SK-N-SH (cell line): Measurements from ENCODE around the gene ZNF516. TPM values are rescaled to one million over a fixed set of nuclear protein-coding genes. Genes with fewer than 3 reads are reported as not detected.

Experiments
- CTCF ChIA-PET: fragments of 300-600, 350-600 bp; formaldehyde crosslinking; extraction: SDS; loops from one replicate; lab custom pipeline; 2021; lab: Yijun Ruan, JAX
- POLR2A ChIA-PET: fragments of 350-600 bp; sonication (Branson Sonifier 250); formaldehyde crosslinking; extraction: SDS; loops from one replicate; lab custom pipeline; 2020; ENCODE audit warnings: antibody characterized with exemption, inconsistent platforms; lab: Yijun Ruan, JAX
- DNase-seq: peaks from one replicate; pipeline ENCODE4 v3.0.0; 2012
- H2AFZ ChIP-seq: fragments of 200-600 bp; sonication (generic); 2 replicates; pipeline ENCODE4 v1.8.1; 2016; ENCODE audit warnings: antibody characterized with exemption, mild to moderate bottlenecking, low read depth
- H3F3A ChIP-seq: fragments of 200-600 bp; sonication (generic); replicated peaks from 2 replicates; pipeline ENCODE3; 2016; ENCODE audit warnings: antibody characterized with exemption, mild to moderate bottlenecking; ENCODE audit not compliant: insufficient read depth
- H3K27ac ChIP-seq, 2 experiments: fragments of 200-500 bp in 1 of 2; fragments of 200-600 bp in 1 of 2; sonication (Bioruptor generic) in 1 of 2; sonication (generic), shearing (Covaris generic) in 1 of 2; 2 replicates each; pipeline versions ENCODE4 v1.5.1 to v1.6.1; 2014 to 2016; ENCODE audit warnings: low read depth in 2 of 2, inconsistent platforms in 1 of 2, low read length in 1 of 2, mild to moderate bottlenecking in 1 of 2, mixed read lengths in 1 of 2
- H3K27me3 ChIP-seq: fragments of 200-600 bp; sonication (generic), shearing (Covaris generic); 2 replicates; pipeline ENCODE4 v1.6.1; 2016; ENCODE audit warnings: mixed run types; ENCODE audit not compliant: insufficient read depth
- H3K36me3 ChIP-seq, 2 experiments: fragments of 200-500 bp in 1 of 2; fragments of 200-600 bp in 1 of 2; sonication (Bioruptor generic) in 1 of 2; sonication (generic) in 1 of 2; replicated peaks in 1 of 2; 2 replicates each; pipeline versions ENCODE3 to v1.5.1; 2014 to 2016; ENCODE audit warnings: low read length in 1 of 2, mild to moderate bottlenecking in 1 of 2; ENCODE audit not compliant: insufficient read depth in 2 of 2, control insufficient read depth in 1 of 2
- H3K4me1 ChIP-seq, 2 experiments: fragments of 200-500 bp in 1 of 2; fragments of 200-600 bp in 1 of 2; sonication (Bioruptor generic) in 1 of 2; sonication (generic), shearing (Covaris generic) in 1 of 2; 2 replicates each; pipeline versions ENCODE4 v1.5.1 to v1.6.1; 2014 to 2016; ENCODE audit warnings: low read depth in 1 of 2, low read length in 1 of 2, mixed run types in 1 of 2; ENCODE audit not compliant: insufficient read depth in 2 of 2, control insufficient read depth in 1 of 2
- H3K4me2 ChIP-seq: fragments of 200-600 bp; sonication (generic), shearing (Covaris generic); 2 replicates; pipeline ENCODE4 v1.6.1; 2017; ENCODE audit warnings: mixed run types
- H3K4me3 ChIP-seq, 2 experiments: fragments of 200-500 bp in 1 of 2; fragments of 200-600 bp in 1 of 2; sonication (Bioruptor generic) in 1 of 2; sonication (generic), shearing (Covaris generic) in 1 of 2; 2 replicates each; pipeline versions ENCODE4 v1.5.1 to v1.8.1; 2014 to 2016; ENCODE audit warnings: low read depth in 2 of 2, inconsistent platforms in 1 of 2, low read length in 1 of 2, mild to moderate bottlenecking in 1 of 2, mixed read lengths in 1 of 2, moderate library complexity in 1 of 2
- H3K79me2 ChIP-seq: fragments of 200-600 bp; sonication (generic); 2 replicates; pipeline ENCODE4 v1.8.1; 2017; ENCODE audit warnings: mild to moderate bottlenecking; ENCODE audit not compliant: insufficient read depth
- H3K9ac ChIP-seq: fragments of 200-600 bp; sonication (generic); 2 replicates; pipeline ENCODE4 v1.6.1; 2017; ENCODE audit warnings: mixed run types
- H3K9me2 ChIP-seq: fragments of 200-600 bp; sonication (generic); 2 replicates; pipeline ENCODE4 v1.6.1; 2017; ENCODE audit warnings: mixed run types
- H3K9me3 ChIP-seq: fragments of 200-600 bp; sonication (generic); 2 replicates; pipeline ENCODE4 v1.6.1; 2017; ENCODE audit warnings: mixed run types, mild to moderate bottlenecking, moderate library complexity
- H4K20me1 ChIP-seq: fragments of 200-600 bp; sonication (generic); 2 replicates; pipeline ENCODE4 v1.6.1; 2017; ENCODE audit warnings: mild to moderate bottlenecking, mixed run types; ENCODE audit not compliant: insufficient read depth
- CHD2 ChIP-seq: fragments of 150-350 bp; IDR thresholded peaks from 2 replicates; pipeline ENCODE4 v1.6.1; 2018; ENCODE audit warnings: low read length; ENCODE audit not compliant: partially characterized antibody
- FOSL2 ChIP-seq: IDR thresholded peaks from 2 replicates; pipeline ENCODE4 v1.4.0; 2012; ENCODE audit warnings: low read depth, mild to moderate bottlenecking, moderate library complexity, borderline replicate concordance
- FOXM1 ChIP-seq: IDR thresholded peaks from 2 replicates; pipeline ENCODE4 v1.4.0; 2012; ENCODE audit warnings: low read depth, mild to moderate bottlenecking
- MEF2A ChIP-seq: IDR thresholded peaks from 2 replicates; pipeline ENCODE4 v1.4.0; 2012; ENCODE audit warnings: low read depth, borderline replicate concordance
- MXI1 ChIP-seq: IDR thresholded peaks from 2 replicates; pipeline ENCODE4 v1.6.1; 2012; ENCODE audit warnings: mild to moderate bottlenecking, low read depth, low read length, improper control_type of control experiment
- NFIC ChIP-seq: IDR thresholded peaks from 2 replicates; pipeline ENCODE4 v1.4.0; 2012; ENCODE audit warnings: borderline replicate concordance
- NRF1 ChIP-seq: IDR thresholded peaks from 2 replicates; pipeline ENCODE4 v1.6.1; 2012; ENCODE audit warnings: low read depth, mild to moderate bottlenecking, low read length
- TEAD4 ChIP-seq: IDR thresholded peaks from 2 replicates; pipeline ENCODE4 v1.4.0; 2012; ENCODE audit warnings: mild to moderate bottlenecking, borderline replicate concordance; ENCODE audit not compliant: insufficient read depth
- USF2 ChIP-seq: fragments of 150-350 bp; IDR thresholded peaks from 2 replicates; pipeline ENCODE4 v1.6.1; 2017; ENCODE audit warnings: antibody characterized with exemption, low read length, low read depth, borderline replicate concordance
- WGBS: methylation state at CpG from one replicate; pipeline ENCODE4 v1.1.6; 2017; ENCODE audit warnings: low lambda C conversion rate; 5-methylcytosine and 5-hydroxymethylcytosine counted together
- polyA plus RNA-seq, 3 experiments: library from polyadenylated mRNA; depleted of rRNA; stranded (reverse); fragments of >200 nt; gene quantifications; 2 replicates each; pipeline ENCODE4 v1.2.3, GENCODE V29; 2012
- TF ChIP-seq, protein P1 (sequence below): IDR thresholded peaks from 2 replicates; pipeline ENCODE4 v1.6.1; 2012; ENCODE audit warnings: mild to moderate bottlenecking, low read depth, low read length, moderate library complexity
- TF ChIP-seq, protein P2 (sequence below): fragments of 150-350 bp; IDR thresholded peaks from 2 replicates; pipeline ENCODE4 v1.6.1; 2016; ENCODE audit warnings: mild to moderate bottlenecking, low read depth, low read length

Gene ZNF516
- polyA plus RNA-seq, 1 of the 3 experiments (the other 2 are of a cell fraction), result 4.4 TPM

- WGBS, result 69% methylated on average over 3 of the region's 3 CpGs
- CTCF ChIA-PET, result no interaction called here
- TF ChIP-seq CHD2, result no peak
- no peak for TF ChIP-seq MEF2A
- no peak for TF ChIP-seq TEAD4
- no peak for TF ChIP-seq USF2
- no peak for TF ChIP-seq NFIC
- TF ChIP-seq FOSL2, result no peak
- TF ChIP-seq, protein P1, sequence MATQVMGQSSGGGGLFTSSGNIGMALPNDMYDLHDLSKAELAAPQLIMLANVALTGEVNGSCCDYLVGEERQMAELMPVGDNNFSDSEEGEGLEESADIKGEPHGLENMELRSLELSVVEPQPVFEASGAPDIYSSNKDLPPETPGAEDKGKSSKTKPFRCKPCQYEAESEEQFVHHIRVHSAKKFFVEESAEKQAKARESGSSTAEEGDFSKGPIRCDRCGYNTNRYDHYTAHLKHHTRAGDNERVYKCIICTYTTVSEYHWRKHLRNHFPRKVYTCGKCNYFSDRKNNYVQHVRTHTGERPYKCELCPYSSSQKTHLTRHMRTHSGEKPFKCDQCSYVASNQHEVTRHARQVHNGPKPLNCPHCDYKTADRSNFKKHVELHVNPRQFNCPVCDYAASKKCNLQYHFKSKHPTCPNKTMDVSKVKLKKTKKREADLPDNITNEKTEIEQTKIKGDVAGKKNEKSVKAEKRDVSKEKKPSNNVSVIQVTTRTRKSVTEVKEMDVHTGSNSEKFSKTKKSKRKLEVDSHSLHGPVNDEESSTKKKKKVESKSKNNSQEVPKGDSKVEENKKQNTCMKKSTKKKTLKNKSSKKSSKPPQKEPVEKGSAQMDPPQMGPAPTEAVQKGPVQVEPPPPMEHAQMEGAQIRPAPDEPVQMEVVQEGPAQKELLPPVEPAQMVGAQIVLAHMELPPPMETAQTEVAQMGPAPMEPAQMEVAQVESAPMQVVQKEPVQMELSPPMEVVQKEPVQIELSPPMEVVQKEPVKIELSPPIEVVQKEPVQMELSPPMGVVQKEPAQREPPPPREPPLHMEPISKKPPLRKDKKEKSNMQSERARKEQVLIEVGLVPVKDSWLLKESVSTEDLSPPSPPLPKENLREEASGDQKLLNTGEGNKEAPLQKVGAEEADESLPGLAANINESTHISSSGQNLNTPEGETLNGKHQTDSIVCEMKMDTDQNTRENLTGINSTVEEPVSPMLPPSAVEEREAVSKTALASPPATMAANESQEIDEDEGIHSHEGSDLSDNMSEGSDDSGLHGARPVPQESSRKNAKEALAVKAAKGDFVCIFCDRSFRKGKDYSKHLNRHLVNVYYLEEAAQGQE, result no peak
- no peak for TF ChIP-seq FOXM1
- TF ChIP-seq, protein P2, sequence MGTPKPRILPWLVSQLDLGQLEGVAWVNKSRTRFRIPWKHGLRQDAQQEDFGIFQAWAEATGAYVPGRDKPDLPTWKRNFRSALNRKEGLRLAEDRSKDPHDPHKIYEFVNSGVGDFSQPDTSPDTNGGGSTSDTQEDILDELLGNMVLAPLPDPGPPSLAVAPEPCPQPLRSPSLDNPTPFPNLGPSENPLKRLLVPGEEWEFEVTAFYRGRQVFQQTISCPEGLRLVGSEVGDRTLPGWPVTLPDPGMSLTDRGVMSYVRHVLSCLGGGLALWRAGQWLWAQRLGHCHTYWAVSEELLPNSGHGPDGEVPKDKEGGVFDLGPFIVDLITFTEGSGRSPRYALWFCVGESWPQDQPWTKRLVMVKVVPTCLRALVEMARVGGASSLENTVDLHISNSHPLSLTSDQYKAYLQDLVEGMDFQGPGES, result no peak
- TF ChIP-seq NRF1, result no peak
- TF ChIP-seq MXI1, result no peak
Observed at GRCh38 chr18:76368271-76368670, 126.8 kb downstream of the ZNF516 start.

More at GRCh38 chr18:76368271-76368670, 126.8 kb downstream of the ZNF516 start:
- POLR2A ChIA-PET, result no interaction called here
- H3K36me3 ChIP-seq, result peaks cover 0 to 11% of the 10 kb centered on the region in 2 experiments
- no peaks in the 10 kb centered on the region for H4K20me1 ChIP-seq
- H3K9me3 ChIP-seq, result no peaks in the 10 kb centered on the region
- H3F3A ChIP-seq, result no peaks in the 10 kb centered on the region
- no peak overlapping the region for H2AFZ ChIP-seq
- no peaks in the 10 kb centered on the region for H3K27me3 ChIP-seq
- H3K4me3 ChIP-seq, result no peak overlapping the region
- no peaks in the 10 kb centered on the region for H3K9me2 ChIP-seq
- DNase-seq, result no peak
- no peaks in the 10 kb centered on the region for H3K79me2 ChIP-seq
- H3K27ac ChIP-seq, result no peak overlapping the region
- H3K9ac ChIP-seq, result no peak overlapping the region
- no peaks in the 10 kb centered on the region for H3K4me1 ChIP-seq
- H3K4me2 ChIP-seq, result no peak overlapping the region
